Stimulated activated CD4-positive, alpha-beta T cell treated with anti-CD3 and anti-CD28 coated beads, Interleukin-4, amount 100 ng/mL, for 1 hour (primary cell): Measurements from ENCODE around the gene TMC7.

Source experiments
- DNase-seq: peaks from one replicate; pipeline ENCODE4 v3.0.0-alpha.2; 2020

Gene TMC7

GRCh38 chr16:19092653-19093410 lies 109.1 kb downstream of the TMC7 start:
- no peak for DNase-seq

- no peak for DNase-seq
Observed at GRCh38 chr16:19093631-19094541, 110.2 kb downstream of the TMC7 start.

GRCh38 chr16:19094542-19095365 lies 111.0 kb downstream of the TMC7 start:
- DNase-seq = no peak

GRCh38 chr16:19095654-19096053 lies 111.9 kb downstream of the TMC7 start:
- DNase-seq = no peak

GRCh38 chr16:19098173-19098572 lies 114.4 kb downstream of the TMC7 start:
- no peak for DNase-seq

GRCh38 chr16:19102187-19102872 lies 118.6 kb downstream of the TMC7 start:
- DNase-seq = no peak

- DNase-seq = no peak
Observed at GRCh38 chr16:19104607-19105006, 120.9 kb downstream of the TMC7 start.

GRCh38 chr16:19105131-19105530 lies 121.4 kb downstream of the TMC7 start:
- DNase-seq = no peak

GRCh38 chr16:19105891-19106624 lies 122.3 kb downstream of the TMC7 start:
- no peak for DNase-seq

GRCh38 chr16:19106625-19107020 lies 122.9 kb downstream of the TMC7 start:
- no peak for DNase-seq

- no peak for DNase-seq
Observed at GRCh38 chr16:19108409-19109287, 124.9 kb downstream of the TMC7 start.

- no peak for DNase-seq
Observed at GRCh38 chr16:19109288-19109664, 125.5 kb downstream of the TMC7 start.

- DNase-seq = no peak
Observed at GRCh38 chr16:19110537-19111360, 127.0 kb downstream of the TMC7 start.

GRCh38 chr16:19112099-19112407 lies 128.3 kb downstream of the TMC7 start:
- DNase-seq = no peak
